Skin of body (tissue), 2 donors: ENCODE measurements around the gene KCNN3. TPM values are rescaled to one million over a fixed set of nuclear protein-coding genes. Genes with fewer than 3 reads are reported as not detected.

Experiments used
- DNase-seq: peaks from one replicate; lab custom pipeline; 2025; lab: John Stamatoyannopoulos, UW
- total RNA-seq: library from RNA; depleted of rRNA; stranded (reverse); fragments of >200 nt; gene quantifications from one replicate; pipeline ENCODE4 v1.2.3, GENCODE V29; 2014

KCNN3 gene
- total RNA-seq, 1 donor from 2014 or later, result 0.99 TPM

- DNase-seq, result no peak
These were observed 10.6 kb upstream of the KCNN3 start for GRCh38 chr1:154880671-154881070.

GRCh38 chr1:154879038-154879421, 8.9 kb upstream of the KCNN3 start:
- no peak for DNase-seq

DNA sequence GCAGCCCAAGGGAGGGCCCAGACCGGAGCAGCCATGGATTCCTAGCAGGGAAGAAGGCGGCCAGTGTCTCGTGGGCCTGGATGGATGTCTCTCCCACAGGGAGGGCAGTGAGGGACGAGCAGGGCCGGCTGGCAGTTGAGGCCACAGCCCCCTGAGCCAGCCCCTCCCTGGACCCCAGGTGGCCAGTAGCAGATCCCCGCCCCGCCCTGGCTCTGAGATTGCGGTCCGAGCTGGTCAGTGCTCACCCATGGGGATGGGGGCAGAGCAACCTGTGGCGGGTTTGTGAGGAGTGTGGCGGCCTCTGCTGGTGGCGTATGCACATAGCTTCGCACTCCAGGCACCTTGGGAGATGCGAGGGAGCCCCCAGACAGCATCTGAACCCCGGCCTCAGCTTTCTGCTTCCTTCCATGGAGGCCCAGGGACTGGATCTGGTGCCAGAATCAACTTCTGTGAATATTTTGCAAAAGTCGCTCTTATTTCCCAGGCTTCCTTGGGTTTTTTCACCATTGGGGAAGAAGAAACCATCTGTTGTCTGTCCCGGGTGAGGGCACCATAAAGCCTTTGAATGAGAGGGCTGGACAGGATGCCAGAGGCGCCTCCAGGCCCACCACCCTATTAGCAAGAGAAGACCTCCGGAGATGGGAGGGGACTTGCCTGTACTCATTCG, 8.4 kb upstream of the KCNN3 start:
- peak; percentile 27 for DNase-seq

DNA sequence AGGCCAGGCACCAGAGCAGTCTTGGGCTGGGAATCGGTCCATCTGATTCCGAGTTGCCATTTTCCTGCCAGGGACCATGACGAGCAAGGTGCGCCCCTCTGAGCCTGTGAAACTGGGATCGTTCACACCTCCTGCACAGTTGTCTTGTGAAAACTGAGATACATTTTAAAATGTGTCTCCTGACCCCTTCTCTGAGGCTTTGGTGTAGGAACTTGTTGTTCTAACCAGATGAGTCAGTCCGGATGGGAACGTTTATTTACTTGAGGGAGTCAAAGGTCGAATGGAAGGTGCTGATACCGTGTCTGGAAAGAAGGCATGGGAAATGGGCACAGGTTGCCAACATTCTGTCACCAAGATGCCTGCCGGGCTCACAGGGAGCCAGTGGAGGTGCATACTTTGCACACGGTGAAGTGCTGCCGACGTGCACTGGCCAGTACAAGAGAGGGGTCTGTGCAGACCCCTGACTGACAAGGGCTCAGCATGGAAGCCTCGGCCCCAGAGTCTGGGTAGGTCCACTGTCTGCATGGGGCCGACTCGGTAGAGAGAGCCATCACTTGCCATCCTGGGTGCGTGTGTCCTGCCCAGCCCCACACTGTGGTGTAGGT, 7.4 kb upstream of the KCNN3 start:
- no peak for DNase-seq

DNA sequence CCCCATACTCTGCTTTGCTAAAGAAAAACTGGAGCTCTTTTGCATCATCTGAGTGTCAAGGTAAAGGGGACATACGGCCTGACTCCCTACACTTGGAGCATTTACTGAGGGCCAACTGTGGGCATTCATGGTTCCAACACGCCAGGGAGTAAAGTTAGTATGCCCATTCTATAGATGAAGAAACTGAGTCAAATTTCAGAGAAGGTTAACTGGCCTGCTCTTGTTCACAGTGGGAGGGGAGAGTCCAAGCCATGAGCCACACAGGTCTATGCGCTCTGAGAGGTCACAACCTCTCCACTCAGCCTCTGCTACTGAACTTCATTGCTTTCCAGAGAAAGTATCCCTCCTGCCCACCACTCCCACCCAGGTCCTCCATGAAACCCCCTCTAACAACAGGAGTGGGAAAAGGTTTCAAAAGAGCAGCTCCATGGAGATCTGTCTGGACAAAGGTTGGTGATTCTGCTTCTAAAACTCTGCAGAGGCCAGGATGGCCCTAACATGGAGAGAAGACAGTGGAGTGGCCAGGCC, 6.8 kb upstream of the KCNN3 start:
- no peak for DNase-seq

- no peak for DNase-seq
These were observed 4.4 kb upstream of the KCNN3 start for GRCh38 chr1:154874465-154874864.

DNA sequence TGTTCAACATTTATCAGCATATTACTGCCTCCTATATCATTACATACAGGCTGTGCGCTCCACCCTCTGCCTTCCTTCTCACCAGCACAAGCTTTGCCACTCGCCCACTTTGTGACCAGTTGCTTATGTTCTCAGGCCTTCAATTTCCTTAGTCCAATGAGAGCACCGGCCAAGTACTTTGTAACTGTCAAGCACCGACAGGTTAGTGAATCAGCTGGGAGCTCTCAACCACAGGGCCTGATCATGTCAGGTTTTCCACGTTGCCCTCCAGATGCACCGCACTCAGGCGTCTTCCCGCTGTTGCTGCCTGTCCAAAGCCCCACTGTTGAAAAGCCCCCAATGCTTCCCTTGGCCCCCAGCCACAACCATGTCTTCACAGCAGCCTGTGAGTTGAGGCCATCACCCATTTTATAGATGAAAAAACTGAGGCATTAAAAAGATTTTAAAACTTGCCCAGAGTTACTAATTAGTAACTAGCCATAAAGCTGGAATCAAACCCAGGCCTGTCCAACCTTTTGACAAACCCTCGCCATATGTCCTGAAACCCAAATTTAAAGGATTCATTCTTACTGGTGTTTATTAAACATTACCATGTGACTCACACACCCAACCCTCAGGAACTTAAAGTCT, 3.4 kb upstream of the KCNN3 start:
- no peak for DNase-seq

DNA sequence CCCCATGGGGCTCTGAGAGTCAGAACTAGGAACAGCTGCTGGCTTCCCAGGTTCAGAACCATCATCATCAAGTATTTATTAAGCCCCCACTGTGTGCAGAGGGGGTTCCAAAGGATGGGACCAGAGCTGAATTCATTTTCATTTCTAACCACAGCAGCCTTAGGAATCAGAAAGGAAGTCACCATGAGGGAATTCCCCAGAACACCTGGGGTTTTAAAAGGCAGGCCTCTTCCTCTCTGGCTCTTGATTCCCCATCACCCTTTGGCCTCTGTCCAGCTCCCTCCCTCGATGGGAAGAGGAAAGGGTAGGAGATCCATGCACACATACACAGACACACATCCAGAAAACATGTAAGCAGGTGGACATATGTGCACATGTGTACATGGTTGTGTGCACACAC, 1.3 kb upstream of the KCNN3 start:
- DNase-seq, result no peak

DNA sequence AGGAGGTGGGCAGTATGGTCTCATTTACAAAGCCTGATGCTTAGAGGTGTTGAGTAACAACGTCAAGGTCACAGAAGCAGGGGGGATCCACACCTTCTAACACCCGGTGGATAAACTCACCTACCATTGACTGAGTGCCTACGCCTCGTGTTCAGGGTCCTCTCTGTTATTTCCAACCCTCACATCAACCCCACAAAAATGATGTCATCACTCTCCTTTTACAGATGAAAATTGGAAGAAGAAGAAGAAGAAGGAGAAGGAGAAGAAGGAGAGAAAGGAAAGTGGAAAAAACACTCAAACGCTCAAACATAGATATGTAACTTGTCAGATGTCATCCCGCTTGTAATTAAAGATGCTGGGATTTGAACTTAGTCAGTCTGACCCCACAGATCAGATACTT, 653 bp upstream of the KCNN3 start:
- DNase-seq, result no peak

DNA sequence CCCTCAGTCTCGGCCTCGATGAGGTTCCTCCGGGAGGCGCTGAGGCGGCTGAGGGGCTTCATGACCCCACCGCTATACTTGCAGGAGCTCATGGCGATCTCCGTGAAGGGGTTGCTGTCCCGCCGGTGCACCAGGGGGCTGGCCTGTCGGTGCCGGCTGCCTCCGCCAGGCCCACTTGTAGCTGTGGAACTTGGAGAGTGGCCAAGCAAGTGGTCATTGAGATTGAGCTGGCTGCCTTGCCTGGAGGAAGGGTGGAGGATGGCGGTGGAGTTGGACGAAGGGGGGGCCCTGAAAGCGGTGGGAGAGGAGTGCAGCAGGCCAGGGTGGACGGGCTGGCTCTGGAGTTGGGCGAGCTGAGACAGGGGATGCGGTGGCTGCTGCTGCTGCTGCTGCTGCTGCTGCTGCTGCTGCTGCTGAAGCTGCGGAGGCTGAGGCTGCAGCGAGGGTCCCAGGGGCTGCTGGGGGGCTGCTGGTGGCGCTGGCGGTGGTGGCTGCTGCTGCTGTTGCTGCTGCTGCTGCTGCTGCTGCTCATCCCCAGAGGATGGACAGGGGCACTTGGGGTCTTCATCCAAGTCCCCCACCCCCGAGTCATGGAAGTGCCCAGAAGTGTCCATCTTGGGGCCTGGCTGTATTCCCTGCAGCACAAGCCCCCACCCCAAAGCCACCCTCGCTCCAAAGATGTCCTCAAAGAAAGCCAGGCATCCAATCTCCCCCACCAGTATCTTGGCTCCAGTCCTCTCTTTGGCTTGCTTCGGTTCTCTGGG, 548 bp downstream of the KCNN3 start:
- no peak for DNase-seq

DNA sequence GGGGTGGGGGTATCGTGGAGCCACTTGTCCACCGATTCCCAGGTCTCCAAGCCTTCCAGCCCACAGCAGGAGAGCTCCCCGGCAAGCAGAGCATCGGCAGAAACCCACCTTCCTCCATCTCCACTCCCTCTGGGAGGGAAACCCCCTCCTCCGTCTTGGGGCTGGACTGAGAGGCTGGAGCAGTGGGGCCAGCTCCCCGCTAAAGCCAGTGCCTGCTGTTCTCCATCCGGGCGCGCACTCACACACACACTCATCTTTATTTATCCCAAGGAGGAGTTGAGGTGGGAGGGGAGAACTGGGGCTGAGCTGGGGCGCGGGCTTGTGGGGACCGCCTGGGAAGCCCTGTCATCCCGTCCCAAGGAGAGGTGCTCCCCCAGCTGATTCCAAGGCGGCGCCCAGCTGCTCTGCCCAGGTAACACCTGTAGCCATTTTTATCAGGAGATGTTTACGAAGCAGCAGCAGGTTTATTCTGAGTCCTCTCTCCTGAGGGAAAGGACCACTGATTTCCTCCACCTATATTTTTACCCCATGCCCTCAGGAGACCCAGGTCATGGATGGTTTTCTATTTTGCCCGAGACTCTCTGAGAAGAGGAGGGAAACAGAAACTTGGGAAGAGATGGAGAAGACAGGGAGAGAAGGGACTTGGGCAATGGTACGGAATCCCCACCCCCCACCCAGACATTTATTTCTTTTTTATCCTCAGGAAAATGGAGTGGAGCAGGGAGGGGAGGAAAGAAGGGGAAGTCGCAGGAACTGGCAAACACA, 2.1 kb downstream of the KCNN3 start:
- no peak for DNase-seq

DNA sequence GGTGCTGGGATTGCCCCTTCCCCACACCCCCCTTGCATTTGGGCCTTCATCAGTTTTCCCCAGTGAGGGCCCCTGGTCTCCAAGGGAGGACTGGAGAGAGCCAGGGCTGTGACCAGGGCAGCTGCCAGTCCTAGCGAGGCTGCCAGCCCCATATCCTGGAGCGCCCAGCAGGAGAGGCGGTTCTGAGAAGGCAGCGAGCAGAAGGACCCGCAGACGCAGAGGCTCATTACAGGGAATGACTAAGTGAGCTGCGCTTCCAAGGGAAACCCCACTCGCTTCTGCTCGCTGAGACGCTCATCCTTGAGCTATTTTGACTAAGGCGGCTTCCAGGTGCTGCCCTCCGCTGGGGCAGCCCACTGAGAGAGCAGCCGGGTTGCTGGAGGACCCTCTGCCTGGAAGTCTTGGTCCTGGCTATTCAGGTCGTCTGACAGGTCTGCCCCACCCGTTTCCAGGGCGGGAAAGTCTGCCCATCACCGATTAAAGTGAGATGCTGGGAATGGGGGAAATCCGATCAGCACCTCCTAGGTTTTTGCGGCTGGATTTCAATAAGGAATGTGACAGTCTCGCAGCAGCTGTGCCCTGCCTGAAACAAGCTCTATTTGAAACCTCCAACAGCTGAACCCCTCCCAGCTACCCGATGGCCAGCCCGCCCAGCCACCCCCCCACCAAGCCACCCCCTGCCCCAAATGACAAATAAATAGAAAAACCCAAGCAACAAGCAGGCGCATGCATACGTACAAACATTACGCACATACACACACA, 2.8 kb downstream of the KCNN3 start:
- DNase-seq, result no peak

DNA sequence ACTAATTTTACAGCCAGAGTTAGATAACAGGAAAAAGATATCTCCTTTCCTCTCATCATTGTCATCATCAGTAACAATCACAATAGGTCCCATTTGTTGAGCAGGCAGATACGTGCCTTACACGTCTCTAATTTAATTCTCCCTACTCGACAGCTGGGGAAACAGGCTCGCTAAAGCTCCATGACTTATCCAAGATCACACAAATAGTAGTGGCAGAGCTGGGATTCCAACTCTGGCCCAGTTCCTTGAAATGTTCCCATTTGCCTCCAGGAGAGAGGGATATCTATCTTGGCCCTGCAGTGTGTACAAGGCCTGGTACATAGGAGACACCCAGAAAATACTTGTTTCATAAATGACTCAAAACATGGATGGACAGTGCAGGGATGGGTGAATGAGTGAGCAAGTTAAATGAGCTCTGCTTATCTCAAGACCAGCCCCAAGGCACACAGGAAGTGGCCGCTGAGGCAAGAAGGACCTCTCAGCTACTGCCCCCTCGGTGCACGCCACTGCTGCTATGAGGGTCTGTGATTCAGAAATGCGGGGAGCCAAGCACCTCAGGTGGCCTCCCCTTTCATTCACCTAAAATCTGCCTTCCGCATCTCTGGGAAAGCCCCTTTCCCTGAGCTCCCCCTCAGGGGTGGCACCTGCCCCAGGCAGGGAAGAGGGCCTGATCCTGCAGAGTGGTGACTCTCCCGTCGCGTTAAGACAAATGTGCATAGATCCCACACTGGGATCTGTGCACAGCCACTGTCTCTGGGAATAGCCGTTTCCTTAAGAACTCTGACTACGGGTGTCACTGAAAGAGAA, 3.6 kb downstream of the KCNN3 start:
- DNase-seq, result no peak

GRCh38 chr1:154865442-154866256, 4.4 kb downstream of the KCNN3 start:
- DNase-seq, result no peak

DNA sequence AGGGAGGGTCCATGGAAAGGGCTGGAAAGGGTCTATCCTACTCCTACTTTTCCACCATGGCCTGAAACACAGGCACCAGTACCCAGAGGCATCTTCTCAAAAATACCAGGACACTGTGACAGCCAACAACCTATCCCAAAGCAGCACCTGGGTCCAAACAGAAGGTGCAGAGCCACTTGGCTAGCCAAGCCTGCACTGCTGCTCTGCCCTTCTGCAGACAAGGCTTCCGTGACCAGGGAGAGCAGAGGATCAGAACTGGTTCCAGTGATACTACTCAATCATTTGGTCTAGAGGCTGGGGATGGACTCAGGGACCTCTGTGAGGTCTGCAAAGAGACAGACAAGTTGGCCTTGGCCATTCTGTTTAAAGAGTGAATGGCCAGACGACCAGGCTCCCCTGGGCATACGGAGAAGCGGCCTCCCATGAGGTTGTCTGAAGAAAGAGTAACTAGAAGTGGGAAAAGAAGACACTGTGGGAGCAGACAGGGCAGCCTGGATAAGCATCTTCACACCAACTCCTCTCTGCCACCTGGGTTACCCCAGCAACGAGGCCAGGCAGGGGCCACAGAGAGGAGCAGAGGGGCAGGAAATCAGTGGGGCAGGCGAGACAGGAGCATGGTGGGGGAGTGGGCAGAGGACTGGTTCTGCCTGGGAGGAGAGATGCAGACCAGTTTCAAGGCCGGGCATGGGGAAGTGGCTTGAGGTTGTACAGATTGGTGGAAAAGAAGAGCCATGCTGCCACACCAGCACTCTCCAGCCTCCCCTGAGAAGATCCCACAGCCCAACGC, 5.7 kb downstream of the KCNN3 start:
- DNase-seq, result no peak

- peak; percentile 26 for DNase-seq
These were observed 6.5 kb downstream of the KCNN3 start for GRCh38 chr1:154863315-154864174.

GRCh38 chr1:154862907-154863306, 7.2 kb downstream of the KCNN3 start:
- DNase-seq, result no peak
